Cardiac muscle cell (in vitro differentiated cells and primary cell): Measurements from ENCODE around the gene RSL1D1. TPM values are rescaled to one million over a fixed set of nuclear protein-coding genes. Genes with fewer than 3 reads are reported as not detected.

Experiments used
- DNase-seq, 2 donors: peaks; one replicate each; pipeline versions ENCODE4 v3.0.0 to v3.0.0-alpha.2; 2010 to 2017; ENCODE audit warnings: low read depth in 1 of 2, low spot score in 1 of 2
- H3K27ac ChIP-seq: fragments of 200-600 bp; sonication (generic); 2 replicates; pipeline ENCODE4 v1.5.1; 2016
- H3K27me3 ChIP-seq: fragments of 200-600 bp; sonication (generic); 2 replicates; pipeline ENCODE4 v1.6.0; 2016; ENCODE audit warnings: control low read depth
- H3K36me3 ChIP-seq: fragments of 200-600 bp; sonication (generic); 2 replicates; pipeline ENCODE4 v1.5.1; 2016; ENCODE audit warnings: control low read depth
- H3K4me1 ChIP-seq: fragments of 200-600 bp; sonication (generic); 2 replicates; pipeline ENCODE4 v1.8.1; 2017; ENCODE audit warnings: low read depth, mild to moderate bottlenecking, mixed run types
- H3K4me3 ChIP-seq: fragments of 200-600 bp; sonication (generic); 2 replicates; pipeline ENCODE4 v1.5.1; 2016; ENCODE audit warnings: mild to moderate bottlenecking
- H3K9me3 ChIP-seq: fragments of 200-600 bp; sonication (generic); 2 replicates; pipeline ENCODE4 v1.5.1; 2017; ENCODE audit warnings: low read depth, mild to moderate bottlenecking, control low read depth
- CTCF ChIP-seq: IDR thresholded peaks from 2 replicates; pipeline ENCODE4 v1.5.1; 2012; ENCODE audit warnings: low read depth, mild to moderate bottlenecking, low read length
- polyA plus RNA-seq: library from polyadenylated mRNA; unstranded; fragments of >200 nt; fragmentation: Nextera tagmentation; extraction: Ambion mirVana; gene quantifications from 2 replicates; pipeline ENCODE4 v1.2.1, GENCODE V29; 2016
- total RNA-seq: library from RNA; depleted of rRNA; stranded (reverse); fragments of >200 nt; gene quantifications from 2 replicates; pipeline ENCODE4 v1.2.3, GENCODE V29; 2016

RSL1D1 gene
- total and polyA plus RNA-seq, 2 experiments from 2014 or later, result 144 to 153 TPM

- Histone ChIP-seq H3K9me3 (no peaks in the 10 kb centered on the region), H3K27ac (no peak overlapping the region), H3K4me3 (no peak overlapping the region), H3K27me3 (no peaks in the 10 kb centered on the region), H3K4me1 (peaks cover 2% of the 10 kb centered on the region), H3K36me3 (peaks cover 76% of the 10 kb centered on the region)
- TF ChIP-seq CTCF, result no peak
- DNase-seq, result no peak
Observed at GRCh38 chr16:11844499-11844898, 6.8 kb downstream of the RSL1D1 start.

- Histone ChIP-seq H3K36me3 (peaks cover 75% of the 10 kb centered on the region), H3K9me3 (no peaks in the 10 kb centered on the region), H3K4me3 (no peak overlapping the region), H3K27me3 (no peaks in the 10 kb centered on the region), H3K27ac (no peak overlapping the region), H3K4me1 (no peaks in the 10 kb centered on the region)
- TF ChIP-seq CTCF, result no peak
- DNase-seq, result no peak
Observed at GRCh38 chr16:11843861-11844260, 7.5 kb downstream of the RSL1D1 start.

- Histone ChIP-seq H3K27me3 (no peaks in the 10 kb centered on the region), H3K9me3 (no peaks in the 10 kb centered on the region), H3K27ac (no peak overlapping the region), H3K4me3 (no peak overlapping the region), H3K4me1 (no peaks in the 10 kb centered on the region), H3K36me3 (peaks cover 77% of the 10 kb centered on the region)
- no peak for TF ChIP-seq CTCF
- no peak for DNase-seq
Observed at GRCh38 chr16:11843206-11843605, 8.1 kb downstream of the RSL1D1 start.

- Histone ChIP-seq H3K36me3 (peaks cover 70% of the 10 kb centered on the region), H3K4me3 (no peak overlapping the region), H3K4me1 (peaks cover 4% of the 10 kb centered on the region), H3K27ac (no peak overlapping the region), H3K9me3 (no peaks in the 10 kb centered on the region), H3K27me3 (no peaks in the 10 kb centered on the region)
- DNase-seq, result no peak
- TF ChIP-seq CTCF, result no peak
Observed at GRCh38 chr16:11841026-11841425, 10.3 kb downstream of the RSL1D1 start.

GRCh38 chr16:11836650-11837244, 14.6 kb downstream of the RSL1D1 start:
- H3K4me3 ChIP-seq, result no peak overlapping the region
- peak overlapping the region; percentile 91 for H3K27ac ChIP-seq
- H3K36me3 ChIP-seq, result peaks cover 39% of the 10 kb centered on the region
- no peaks in the 10 kb centered on the region for H3K27me3 ChIP-seq
- no peaks in the 10 kb centered on the region for H3K9me3 ChIP-seq
- no peak for TF ChIP-seq CTCF
- H3K4me1 ChIP-seq, result peaks cover 6% of the 10 kb centered on the region
- DNase-seq, result peak in 1 of 2 donors; percentile 68
